NCI-H2227 (cell line): ENCODE data around the gene TFAM.

ENCODE experiments used
- DNase-seq: peaks from one replicate; lab custom pipeline; 2025; ENCODE audit not compliant: unreplicated experiment; lab: John Stamatoyannopoulos, UW

The TFAM gene

DNA sequence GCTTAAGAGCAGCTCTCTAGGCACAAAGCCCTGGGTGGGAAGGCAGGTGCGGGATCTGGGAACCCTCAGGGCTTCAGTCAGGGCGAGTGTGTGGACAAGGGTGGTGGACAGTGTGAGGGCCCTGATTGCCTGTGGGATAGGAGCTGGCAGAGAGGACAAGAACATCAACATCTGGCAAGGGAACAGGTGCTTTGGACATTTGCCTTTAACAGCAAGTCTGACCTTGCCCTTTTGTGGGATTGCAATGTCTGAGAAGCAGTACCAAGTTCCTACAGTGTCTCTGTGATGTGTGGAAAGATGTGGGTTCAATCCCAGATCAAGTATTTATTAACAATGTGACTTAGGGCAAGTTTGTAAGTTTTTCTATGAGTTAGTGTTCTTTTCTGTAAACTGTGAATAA is 46.7 kb downstream of the TFAM start:
- no peak for DNase-seq

GRCh38 chr10:58433066-58433465 is 47.9 kb downstream of the TFAM start:
- DNase-seq, result no peak

DNA sequence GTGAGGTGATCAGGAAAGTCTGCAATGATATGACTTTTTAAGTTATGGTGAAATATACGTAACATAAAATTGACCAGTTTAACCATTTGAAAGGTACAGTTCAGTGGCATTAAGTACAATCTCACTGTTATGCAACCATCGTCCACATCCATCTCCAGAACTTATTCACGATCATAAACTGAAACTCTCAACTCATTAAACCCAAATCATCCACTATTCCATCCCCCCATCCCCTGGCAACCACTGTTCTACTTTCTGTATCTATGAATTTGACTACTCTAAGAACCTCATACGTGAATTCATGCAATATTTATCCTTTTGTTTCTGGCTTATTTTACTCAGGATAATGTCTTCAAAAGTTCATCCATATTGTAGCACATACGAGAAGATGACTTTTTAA is 48.4 kb downstream of the TFAM start:
- no peak for DNase-seq

DNA sequence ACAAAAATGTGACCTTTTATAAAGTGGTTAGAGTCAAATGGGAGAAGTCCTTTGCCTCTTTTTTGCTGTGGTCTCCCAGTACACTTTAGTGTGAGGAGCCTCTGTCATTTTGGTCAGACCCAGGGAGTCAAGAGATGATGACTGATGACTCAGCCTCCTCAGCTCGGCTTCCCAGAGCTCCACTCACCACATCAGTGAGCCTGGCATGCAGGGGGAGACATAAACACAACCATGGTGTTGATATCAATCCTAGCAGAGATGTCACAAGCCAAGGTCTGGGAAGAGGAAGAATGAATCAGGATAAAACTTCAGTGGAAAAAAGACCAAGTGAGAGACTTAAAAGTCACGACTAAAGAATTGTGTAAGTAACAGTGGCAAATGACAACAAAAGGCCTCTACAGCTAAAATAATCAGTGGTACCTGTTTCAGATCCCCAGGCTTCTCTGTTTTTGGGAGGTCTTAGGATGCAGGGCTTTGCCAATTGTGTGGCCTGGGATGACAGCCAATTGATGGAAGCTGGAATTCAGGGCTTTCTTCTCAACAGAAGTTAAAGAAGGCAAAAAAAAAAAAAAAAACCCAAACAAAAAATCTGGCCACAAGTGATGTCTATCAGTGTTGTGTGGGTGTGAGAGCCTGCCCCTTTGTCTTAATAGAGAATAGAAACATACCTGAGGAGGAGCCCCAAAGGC is 50.2 kb downstream of the TFAM start:
- DNase-seq, result no peak

- DNase-seq, result no peak
These were observed 50.9 kb downstream of the TFAM start for GRCh38 chr10:58436071-58436470.

DNA sequence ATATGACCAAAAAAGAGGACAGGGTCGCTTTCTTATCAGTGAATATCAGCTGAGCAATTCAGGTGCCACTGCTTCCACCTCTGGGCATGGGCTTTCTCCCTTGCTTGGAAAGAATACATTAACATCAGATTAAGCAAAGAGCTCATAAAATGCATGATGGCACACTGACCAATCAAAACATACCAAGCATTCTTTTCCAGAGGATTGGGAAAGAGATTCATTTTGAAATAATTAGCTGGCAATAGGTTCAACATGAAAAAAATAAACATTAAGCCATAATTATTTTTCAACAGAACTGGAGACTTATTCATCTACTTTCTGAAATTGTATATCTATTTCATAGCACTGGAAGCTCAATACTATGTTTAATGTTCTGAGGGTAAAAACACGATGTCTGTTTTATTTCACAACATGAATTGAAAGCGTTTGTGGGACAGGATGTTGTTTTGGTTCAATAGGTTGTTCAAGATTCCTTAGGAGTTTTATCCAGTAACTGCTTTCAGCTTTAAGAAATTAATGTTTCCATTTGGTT is 53.2 kb downstream of the TFAM start:
- DNase-seq, result no peak

GRCh38 chr10:58438986-58439385 is 53.8 kb downstream of the TFAM start:
- DNase-seq, result no peak

DNA sequence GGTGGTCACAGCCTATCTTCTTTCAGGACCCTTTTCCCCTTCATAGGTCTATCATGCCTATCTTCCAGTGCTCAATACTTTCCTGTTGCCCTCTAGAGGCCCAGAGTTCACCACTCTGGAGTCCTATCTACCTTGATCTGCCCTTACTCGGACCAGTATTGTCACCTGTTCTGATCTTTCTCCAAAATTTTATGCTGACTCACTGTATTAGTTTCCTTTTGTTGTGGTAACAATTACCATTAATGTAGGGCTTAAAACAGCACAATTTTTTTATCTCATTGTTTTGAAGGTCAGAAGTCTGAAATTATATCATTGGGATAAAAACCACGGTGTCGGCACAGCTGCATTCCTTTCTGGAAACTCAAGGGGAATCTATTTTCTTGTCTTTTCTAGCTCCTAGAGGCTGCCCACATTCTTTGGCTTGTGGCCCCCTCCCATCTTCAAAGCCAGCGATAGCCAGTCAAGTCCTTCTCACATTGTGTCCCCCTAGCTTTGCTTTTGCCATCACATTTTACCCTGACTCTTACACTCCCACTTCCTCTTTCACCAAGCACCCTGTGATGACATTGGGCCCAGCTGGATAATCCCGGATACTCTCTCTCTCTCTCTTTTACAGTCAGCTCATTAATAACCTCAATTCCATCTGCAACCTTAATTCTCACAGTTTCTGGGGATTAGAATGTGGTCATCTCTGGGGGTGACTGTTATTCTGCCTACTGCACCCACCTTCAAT is 54.6 kb downstream of the TFAM start:
- DNase-seq, result no peak

GRCh38 chr10:58440484-58440883 is 55.3 kb downstream of the TFAM start:
- no peak for DNase-seq

DNA sequence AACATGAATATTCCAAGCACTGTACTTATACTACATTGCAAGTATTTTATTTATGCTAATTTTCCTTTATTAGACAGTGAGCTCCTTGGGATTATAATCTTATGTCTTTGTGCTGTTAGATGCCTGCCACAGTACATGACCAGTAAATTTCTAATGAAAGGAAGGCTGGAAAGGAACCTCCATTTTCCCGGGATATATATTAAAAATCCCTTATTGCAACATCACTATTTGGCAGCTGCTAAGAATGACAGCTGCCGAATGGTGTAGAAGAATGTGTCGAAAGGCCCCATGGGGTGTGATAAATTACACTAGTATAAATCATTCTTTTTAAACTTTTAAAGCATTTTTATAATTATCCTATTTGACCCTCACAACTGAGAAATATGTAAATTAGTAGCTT is 59.1 kb downstream of the TFAM start:
- DNase-seq, result no peak

DNA sequence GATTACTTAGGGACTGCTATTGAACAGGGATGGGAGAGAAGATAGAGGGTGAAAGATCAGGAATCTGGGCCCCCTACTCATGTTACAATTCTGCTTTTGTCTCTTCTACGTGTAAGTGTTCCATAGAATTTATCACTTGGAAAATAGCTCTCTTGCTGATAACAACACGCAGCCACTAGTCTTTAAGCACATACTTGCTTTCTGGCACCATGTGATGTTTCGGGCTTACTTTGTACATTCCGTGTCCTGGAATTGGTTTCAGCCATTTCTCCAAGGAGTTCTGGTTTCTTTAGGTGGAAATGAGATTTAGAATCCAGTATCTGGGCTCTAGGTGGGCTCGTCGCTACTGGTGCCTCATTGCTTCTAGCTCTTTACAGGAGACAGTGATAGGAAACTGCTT is 59.7 kb downstream of the TFAM start:
- DNase-seq, result peak; percentile 1

GRCh38 chr10:58448121-58448935 is 63.1 kb downstream of the TFAM start:
- no peak for DNase-seq
